Ishikawa (cell line): Measurements from ENCODE around the gene JPT2.

Experiments
- EP300 ChIP-seq: IDR thresholded peaks from 2 replicates; pipeline ENCODE4 v1.6.1; 2012; ENCODE audit warnings: borderline replicate concordance
- FOXM1 ChIP-seq: IDR thresholded peaks from 2 replicates; pipeline ENCODE4 v1.6.1; 2012; ENCODE audit warnings: low read depth, borderline replicate concordance
- RAD21 ChIP-seq: IDR thresholded peaks from 2 replicates; pipeline ENCODE4 v1.6.1; 2012; ENCODE audit warnings: low read depth
- TAF1 ChIP-seq: IDR thresholded peaks from 2 replicates; pipeline ENCODE4 v1.6.1; 2012; ENCODE audit warnings: low read depth, mild to moderate bottlenecking
- TCF12 ChIP-seq: IDR thresholded peaks from 2 replicates; pipeline ENCODE4 v1.6.1; 2012; ENCODE audit warnings: low read depth
- YY1 ChIP-seq: IDR thresholded peaks from 2 replicates; pipeline ENCODE4 v1.6.1; 2012; ENCODE audit warnings: low read depth
- ZBTB7A ChIP-seq: IDR thresholded peaks from 2 replicates; pipeline ENCODE4 v1.6.1; 2012; ENCODE audit warnings: low read depth
- TF ChIP-seq, protein P1 (sequence below): IDR thresholded peaks from 2 replicates; pipeline ENCODE4 v1.6.1; 2012; ENCODE audit warnings: low read depth, mild to moderate bottlenecking
- TF ChIP-seq, protein P2 (sequence below): IDR thresholded peaks from 2 replicates; pipeline ENCODE4 v1.6.1; 2012

DNA sequence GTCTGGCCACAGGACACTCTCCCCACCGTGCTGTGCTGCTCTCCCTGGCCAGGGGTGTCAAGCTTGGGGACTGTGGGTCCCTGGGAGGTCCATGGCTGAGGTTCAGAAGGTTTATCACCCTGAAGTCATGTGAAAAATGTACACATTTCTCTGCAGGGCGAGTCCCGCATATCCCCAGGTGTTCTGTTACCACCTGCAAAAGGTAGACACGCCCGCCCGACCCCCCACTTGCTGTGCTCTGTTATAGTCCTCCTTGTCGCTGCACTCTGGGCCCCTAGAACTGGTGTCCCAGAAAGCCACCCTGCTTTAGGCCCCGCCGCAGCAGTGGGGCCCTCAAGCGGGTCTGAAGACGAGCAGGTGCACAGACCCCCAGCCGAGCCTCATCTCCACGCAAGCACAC lies 11.8 kb downstream of the JPT2 start:
- TF ChIP-seq RAD21 (no peak), FOXM1 (no peak), TAF1 (no peak), TCF12 (peak; percentile 74; the same call in 1 of the 2 replicates), ZBTB7A (no peak), YY1 (no peak), EP300 (peak; percentile 69)
- TF ChIP-seq, protein P1, sequence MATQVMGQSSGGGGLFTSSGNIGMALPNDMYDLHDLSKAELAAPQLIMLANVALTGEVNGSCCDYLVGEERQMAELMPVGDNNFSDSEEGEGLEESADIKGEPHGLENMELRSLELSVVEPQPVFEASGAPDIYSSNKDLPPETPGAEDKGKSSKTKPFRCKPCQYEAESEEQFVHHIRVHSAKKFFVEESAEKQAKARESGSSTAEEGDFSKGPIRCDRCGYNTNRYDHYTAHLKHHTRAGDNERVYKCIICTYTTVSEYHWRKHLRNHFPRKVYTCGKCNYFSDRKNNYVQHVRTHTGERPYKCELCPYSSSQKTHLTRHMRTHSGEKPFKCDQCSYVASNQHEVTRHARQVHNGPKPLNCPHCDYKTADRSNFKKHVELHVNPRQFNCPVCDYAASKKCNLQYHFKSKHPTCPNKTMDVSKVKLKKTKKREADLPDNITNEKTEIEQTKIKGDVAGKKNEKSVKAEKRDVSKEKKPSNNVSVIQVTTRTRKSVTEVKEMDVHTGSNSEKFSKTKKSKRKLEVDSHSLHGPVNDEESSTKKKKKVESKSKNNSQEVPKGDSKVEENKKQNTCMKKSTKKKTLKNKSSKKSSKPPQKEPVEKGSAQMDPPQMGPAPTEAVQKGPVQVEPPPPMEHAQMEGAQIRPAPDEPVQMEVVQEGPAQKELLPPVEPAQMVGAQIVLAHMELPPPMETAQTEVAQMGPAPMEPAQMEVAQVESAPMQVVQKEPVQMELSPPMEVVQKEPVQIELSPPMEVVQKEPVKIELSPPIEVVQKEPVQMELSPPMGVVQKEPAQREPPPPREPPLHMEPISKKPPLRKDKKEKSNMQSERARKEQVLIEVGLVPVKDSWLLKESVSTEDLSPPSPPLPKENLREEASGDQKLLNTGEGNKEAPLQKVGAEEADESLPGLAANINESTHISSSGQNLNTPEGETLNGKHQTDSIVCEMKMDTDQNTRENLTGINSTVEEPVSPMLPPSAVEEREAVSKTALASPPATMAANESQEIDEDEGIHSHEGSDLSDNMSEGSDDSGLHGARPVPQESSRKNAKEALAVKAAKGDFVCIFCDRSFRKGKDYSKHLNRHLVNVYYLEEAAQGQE, result no peak
- TF ChIP-seq, protein P2, sequence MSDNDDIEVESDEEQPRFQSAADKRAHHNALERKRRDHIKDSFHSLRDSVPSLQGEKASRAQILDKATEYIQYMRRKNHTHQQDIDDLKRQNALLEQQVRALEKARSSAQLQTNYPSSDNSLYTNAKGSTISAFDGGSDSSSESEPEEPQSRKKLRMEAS, result no peak
